Measurements from ENCODE around the gene SPON2.

The SPON2 gene

GRCh38 chr4:1212546-1213335 lies 40.4 kb upstream of the SPON2 start:
- DNase-seq = no peak
- TF ChIP-seq POLR2A (IDR thresholded peaks at IDR 0.05; ENCODE audit: low read length) (no peak), GATA1 (IDR thresholded peaks at IDR 0.05; ENCODE audit: low read depth, low read length) (no peak)

GRCh38 chr4:1211891-1212545 lies 39.6 kb upstream of the SPON2 start:
- TF ChIP-seq GATA1 (IDR thresholded peaks at IDR 0.05; ENCODE audit: low read depth, low read length) = no peak
- no peak for DNase-seq

- TF ChIP-seq GATA1 (IDR thresholded peaks at IDR 0.05; ENCODE audit: low read depth, low read length) = no peak
- TF ChIP-seq POLR2A (IDR thresholded peaks at IDR 0.05; ENCODE audit: low read length) = no peak
- DNase-seq = no peak
Measured at GRCh38 chr4:1211371-1211770, 39.0 kb upstream of the SPON2 start.

- no peak for DNase-seq
- no peak for TF ChIP-seq POLR2A (IDR thresholded peaks at IDR 0.05; ENCODE audit: low read length)
- no peak for TF ChIP-seq GATA1 (IDR thresholded peaks at IDR 0.05; ENCODE audit: low read depth, low read length)
Measured at GRCh38 chr4:1210971-1211370, 38.6 kb upstream of the SPON2 start.

GRCh38 chr4:1210241-1210841 lies 38.0 kb upstream of the SPON2 start:
- TF ChIP-seq POLR2A (IDR thresholded peaks at IDR 0.05; ENCODE audit: low read length) = no peak
- no peak for TF ChIP-seq GATA1 (IDR thresholded peaks at IDR 0.05; ENCODE audit: low read depth, low read length)
- no peak for DNase-seq

- DNase-seq = no peak
- TF ChIP-seq GATA1 (IDR thresholded peaks at IDR 0.05; ENCODE audit: low read depth, low read length) (no peak), POLR2A (IDR thresholded peaks at IDR 0.05; ENCODE audit: low read length) (no peak)
Measured at GRCh38 chr4:1209821-1210220, 37.4 kb upstream of the SPON2 start.

- peak in 1 of 2 experiments; percentile 22 for DNase-seq
- TF ChIP-seq POLR2A (IDR thresholded peaks at IDR 0.05; ENCODE audit: low read length) = no peak
- no peak for TF ChIP-seq GATA1 (IDR thresholded peaks at IDR 0.05; ENCODE audit: low read depth, low read length)
Measured at GRCh38 chr4:1208970-1209704, 36.8 kb upstream of the SPON2 start.

GRCh38 chr4:1208266-1208961 lies 36.0 kb upstream of the SPON2 start:
- TF ChIP-seq GATA1 (IDR thresholded peaks at IDR 0.05; ENCODE audit: low read depth, low read length) (no peak), POLR2A (IDR thresholded peaks at IDR 0.05; ENCODE audit: low read length) (no peak)
- DNase-seq = no peak

- DNase-seq = no peak
- TF ChIP-seq GATA1 (IDR thresholded peaks at IDR 0.05; ENCODE audit: low read depth, low read length) (no peak), POLR2A (IDR thresholded peaks at IDR 0.05; ENCODE audit: low read length) (no peak)
Measured at GRCh38 chr4:1207603-1208265, 35.4 kb upstream of the SPON2 start.

GRCh38 chr4:1207157-1207470 lies 34.7 kb upstream of the SPON2 start:
- DNase-seq = no peak
- TF ChIP-seq POLR2A (IDR thresholded peaks at IDR 0.05; ENCODE audit: low read length) = no peak
- TF ChIP-seq GATA1 (IDR thresholded peaks at IDR 0.05; ENCODE audit: low read depth, low read length) = no peak

- TF ChIP-seq POLR2A (IDR thresholded peaks at IDR 0.05; ENCODE audit: low read length) = no peak
- TF ChIP-seq GATA1 (IDR thresholded peaks at IDR 0.05; ENCODE audit: low read depth, low read length) = no peak
- no peak for DNase-seq
Measured at GRCh38 chr4:1206299-1207156, 34.1 kb upstream of the SPON2 start.

GRCh38 chr4:1205586-1206298 lies 33.4 kb upstream of the SPON2 start:
- no peak for TF ChIP-seq GATA1 (IDR thresholded peaks at IDR 0.05; ENCODE audit: low read depth, low read length)
- TF ChIP-seq POLR2A (IDR thresholded peaks at IDR 0.05; ENCODE audit: low read length) = no peak
- DNase-seq = no peak
